Activated CD8-positive, alpha-beta memory T cell treated with anti-CD3 and anti-CD28 coated beads, Interleukin-2, amount 50 U/mL, for 48 hours (primary cell): Measurements from ENCODE around the gene PLOD3.

Source experiments
- DNase-seq: peaks from one replicate; pipeline ENCODE4 v3.0.0-alpha.2; 2020

PLOD3 gene

DNA sequence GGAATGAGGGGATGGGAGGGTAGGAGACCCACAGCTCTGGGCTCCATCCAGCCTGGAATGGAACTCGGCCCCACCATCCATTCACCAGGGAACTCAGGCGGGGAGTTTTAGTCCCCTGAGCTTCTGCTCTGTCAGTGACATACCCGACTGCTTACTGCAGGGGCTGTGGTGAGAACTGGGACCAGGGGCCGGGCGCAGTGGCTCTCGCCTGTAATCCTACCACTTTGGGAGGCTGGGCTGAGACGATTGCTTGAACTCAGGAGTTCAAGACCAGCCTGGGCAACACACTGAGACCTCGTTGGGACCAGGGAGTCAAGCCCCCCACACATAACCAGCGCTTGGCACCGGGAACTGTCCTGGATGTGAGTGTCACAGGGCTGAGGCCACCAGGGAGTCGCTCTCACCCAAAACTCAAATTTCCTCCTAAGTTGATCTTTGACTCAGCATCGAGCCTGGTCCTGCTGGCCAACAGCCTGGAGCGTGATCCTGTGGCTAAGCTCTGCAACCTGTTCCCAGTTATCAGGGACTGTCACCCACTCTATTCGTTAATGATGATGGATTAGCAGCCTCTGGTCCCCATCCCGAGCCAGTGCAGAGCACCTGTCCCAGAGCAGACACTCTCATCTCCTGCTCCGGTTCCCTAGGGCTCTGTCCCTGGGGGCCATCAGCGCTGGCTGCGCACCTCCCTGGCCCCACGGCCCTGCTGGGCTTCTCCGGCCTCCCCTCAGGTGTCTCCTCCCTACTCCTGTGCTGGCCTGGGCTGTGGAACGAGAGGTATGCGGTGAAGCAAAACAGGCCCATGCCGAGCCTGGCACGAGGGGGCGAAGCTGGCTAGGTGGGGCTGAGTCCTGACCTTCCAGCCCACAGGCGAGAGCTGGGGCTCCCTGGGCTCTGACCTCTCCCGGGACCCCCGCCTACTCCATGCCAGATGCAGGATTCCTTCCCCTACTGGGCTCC, 21.1 kb upstream of the PLOD3 start:
- DNase-seq = no peak

DNA sequence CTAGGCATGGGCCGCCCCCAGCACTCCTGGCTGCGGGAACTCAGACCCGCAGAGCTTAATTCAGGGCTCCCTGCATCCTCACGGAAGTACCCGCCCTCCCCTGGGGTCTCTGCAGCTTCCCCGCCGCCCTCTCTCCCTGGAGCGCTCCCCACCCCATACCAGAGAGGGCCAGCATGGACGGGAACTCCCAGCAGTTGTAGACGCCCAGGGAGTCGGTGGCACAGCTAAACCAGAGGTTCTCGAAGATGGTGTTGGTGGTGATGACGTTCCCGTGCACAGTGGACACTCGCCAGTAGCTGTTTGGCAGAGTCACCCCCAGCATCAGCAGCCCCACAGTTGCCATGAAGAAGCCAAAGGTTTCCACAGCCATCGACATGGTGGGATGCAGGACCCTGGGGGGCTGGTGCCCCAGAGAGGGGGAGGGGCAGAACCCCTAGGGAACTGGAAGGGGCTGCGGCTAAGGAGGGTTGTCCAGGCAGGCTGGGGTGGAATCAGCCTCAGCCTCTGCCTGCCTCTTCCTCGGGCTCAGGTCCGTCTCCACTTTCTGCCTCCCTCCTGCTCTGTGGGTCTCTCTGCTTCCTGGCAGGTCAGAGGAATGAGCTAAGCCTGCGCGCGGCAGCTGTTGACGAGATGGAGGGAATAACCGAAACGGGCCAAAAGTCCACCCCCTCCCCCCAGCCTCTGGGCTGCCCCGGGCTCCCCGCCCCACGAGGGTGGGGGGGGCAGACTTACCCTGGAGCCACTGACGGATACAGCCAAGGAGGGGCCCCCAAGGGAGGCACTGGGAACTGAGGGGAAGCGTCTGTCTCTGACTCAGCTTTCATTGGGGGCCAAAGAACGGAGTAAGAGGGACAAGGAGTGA, 20.1 kb upstream of the PLOD3 start, which contains the start of gene CLDN15:
TSS of gene CLDN15 (minus strand) at position 597 of the 862 bp plus-strand sequence. CDS start at position 376, 221 bp downstream.
- no peak for DNase-seq

DNA sequence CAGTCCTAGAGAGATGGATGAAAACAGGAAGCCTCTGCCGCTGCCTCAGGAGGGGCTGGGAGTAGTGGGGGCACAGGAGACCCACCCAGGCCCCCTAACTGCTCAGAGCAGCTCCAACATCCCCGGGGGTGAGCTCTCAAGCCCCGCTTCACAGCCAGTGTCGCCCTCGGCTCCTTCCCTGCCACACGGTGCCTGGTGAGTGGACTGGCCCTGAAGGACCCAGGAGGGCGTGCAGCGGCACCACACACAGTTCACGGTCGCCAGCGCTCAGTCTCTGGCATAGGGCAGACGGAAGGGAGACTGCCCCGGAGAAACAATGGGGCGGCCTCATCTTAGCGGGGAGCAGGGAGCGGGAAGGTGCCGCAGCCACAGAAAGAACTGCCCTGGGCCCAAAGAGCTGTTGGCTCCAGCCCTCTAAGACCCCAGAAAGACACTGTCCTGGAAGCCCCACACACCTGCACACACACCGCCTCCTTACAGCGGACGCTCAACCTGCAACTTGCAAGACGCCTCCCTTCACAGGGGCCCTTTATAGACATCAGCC, 19.0 kb upstream of the PLOD3 start:
- no peak for DNase-seq

DNA sequence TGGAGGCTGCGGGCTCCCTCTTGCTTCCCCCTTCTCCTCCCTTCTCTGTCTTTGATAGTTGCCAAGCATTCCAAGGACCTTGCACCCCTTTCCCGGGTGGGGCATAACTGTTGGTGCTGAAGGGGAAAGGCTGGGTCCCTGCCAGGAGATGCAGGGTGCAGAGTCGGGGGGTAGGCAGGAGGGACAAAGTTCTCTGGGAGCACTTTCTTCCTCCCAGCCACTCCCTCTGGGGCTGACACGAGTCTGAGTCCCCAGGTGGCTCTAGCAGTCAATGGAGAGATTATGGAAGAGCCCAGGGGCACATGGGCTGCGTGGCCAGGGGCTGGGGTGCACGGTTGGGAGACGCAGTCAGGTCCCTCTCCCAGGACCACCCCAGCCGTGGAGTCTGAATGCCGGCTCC, 18.1 kb upstream of the PLOD3 start:
- DNase-seq = no peak

DNA sequence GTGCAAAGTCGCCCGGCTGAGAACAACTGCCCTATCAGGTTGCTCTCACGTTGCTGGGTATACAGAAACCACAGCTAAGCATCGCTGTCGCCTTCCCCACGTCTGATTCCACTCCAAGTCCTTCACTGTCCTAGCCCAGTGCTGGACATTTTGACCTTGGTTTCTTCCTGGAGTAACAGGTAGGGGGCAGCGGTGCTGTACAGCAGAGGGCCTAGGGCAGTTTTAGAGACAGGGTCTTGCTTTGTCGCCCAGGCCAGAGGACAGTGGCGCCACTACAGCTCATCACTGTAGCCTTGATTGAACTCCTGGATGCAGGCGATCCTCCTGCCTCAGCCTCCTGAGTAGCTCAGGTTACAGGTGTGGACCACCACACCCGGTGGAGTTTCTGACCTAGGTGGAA, 17.7 kb upstream of the PLOD3 start:
- DNase-seq = no peak

DNA sequence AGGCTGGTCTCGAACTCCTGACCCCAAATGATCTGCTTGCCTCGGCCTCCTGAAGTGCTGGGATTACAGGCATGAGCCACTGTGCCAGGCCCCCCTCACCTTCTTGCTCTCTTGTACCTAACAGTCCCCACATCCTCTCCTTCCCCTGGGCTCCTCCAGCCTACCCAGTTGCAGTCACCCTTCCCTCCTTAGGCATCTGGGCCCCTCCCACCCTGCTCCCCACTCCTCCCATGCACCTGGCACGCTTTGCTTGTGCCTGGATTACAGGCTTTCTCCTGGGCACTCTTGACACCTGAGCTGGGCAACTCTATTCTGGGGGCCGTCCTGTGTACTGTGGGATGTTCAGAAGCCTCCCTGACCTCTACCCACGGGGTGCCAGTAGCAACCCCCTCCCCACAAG, 17.3 kb upstream of the PLOD3 start:
- DNase-seq = no peak

DNA sequence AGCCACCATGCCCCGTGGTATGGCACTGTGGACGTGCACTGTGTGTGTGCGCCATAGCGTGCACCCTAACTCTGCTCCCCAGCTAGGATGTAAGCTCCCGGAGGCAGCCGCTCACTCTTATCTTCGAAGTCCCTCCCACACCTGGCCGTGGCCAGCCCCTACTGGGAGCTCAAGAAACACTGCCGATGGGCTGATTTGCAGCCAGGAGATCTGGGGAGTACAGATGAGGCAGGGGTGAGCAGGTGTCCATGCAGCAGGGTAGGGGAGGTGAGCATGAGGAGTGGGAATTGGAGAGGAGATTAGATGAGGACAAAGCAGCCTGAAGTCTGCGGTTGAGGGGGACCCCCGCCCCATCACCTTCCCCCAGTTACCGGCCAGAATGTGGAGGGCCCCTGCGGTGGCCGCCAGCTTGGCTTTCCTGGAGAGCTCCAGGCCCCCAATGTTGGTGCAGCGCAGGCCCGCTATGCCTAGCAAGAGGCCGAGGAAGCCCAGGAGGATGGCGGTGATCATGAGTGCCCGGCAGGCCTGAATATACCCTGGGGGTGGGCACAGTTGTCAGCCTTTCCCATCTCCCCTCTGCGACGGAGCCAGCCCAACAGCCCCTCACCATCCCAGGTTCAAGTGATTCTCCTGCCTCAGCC, 16.6 kb upstream of the PLOD3 start:
- DNase-seq = no peak

DNA sequence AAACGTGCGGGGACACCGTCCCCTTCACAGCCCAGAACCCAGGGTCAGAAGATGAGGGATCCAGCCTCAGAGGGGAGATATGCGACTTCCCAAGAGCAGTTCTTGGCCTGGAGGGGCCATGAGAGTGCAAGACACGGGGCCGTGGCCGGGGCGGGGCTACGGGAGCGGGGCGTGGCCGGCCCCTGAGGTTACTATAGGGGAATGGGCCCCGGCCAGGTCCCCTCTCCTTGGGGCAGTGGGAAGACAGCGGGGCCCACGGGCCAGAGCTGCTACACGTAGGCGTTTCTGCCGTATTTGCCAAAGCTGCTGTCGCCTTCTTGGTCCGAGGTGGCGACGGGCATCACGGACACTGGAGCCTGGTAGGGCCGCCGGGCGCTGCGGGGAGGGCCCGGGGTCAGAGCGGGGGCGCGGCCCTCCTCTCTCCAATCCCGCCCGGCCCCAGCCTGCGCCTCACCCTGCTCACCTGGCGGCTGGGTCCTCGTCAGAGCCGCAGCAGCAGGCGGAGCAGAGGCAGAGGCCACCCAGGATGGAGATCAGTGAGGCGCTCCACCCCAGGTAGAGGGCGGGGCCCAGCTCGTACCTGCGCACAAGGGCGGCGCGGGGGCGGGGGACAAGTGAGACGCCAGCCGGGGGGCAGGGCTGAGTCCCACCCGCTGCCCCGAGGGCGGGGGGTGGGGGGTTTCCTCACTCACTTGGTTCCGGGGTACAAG, 14.9 kb upstream of the PLOD3 start:
- no peak for DNase-seq

DNA sequence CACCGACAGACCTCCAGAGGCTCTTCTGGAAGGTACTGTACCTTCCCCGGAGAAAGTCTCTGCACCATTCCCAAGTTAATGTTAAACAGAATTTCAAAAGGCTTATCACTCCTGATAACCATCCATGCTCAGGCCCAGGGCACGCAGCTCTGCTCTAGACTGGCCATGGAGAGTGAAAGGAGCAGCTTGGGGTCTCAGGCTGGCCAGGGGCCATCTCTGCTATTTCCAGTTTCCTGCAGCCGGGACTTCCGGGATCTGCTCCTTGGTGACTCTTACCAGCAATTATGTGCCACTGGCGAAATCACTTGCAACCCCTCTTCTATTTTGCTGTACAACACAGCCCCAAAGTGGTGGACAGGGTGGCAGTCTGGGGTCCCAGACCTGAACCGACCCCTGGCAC, 14.3 kb upstream of the PLOD3 start:
- no peak for DNase-seq

DNA sequence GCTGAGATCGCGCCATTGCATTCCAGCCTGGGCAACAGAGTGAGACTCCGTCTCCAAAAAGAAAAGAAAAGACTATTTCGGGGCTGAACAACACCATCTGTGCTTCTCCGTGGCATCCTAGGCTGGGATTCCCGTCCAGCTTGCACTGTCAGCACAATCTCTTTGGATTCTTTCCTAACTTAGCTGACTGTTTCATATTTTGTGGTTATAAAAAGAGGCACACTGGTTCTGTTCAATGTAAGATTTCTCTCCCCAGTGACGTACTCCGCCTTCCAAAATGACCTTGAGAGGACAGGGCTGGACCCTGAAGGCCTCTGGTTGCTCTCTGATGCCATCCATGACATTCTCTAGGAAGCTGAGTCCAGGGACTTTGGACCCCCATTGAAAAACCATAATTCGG, 9.3 kb upstream of the PLOD3 start:
- DNase-seq = no peak

DNA sequence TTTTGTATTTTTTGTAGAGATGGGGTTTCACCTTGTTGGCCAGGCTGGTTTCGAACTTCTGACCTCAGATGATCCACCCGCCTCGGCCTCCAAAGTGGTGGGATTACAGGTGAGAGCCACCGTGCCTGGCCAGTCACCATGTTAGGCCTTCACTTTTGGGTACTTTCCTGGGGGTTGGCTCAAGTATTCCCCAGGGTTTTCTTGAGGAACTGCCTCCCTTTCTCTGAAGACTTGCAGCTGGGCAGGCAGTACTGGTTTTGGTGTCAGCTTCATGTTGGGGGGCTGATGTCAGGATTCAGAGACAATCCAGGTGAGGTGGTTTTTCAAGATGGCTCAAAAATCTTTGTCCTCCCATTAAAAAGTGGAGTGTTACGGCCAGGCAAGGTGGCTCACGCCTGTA, 8.3 kb upstream of the PLOD3 start:
- no peak for DNase-seq

DNA sequence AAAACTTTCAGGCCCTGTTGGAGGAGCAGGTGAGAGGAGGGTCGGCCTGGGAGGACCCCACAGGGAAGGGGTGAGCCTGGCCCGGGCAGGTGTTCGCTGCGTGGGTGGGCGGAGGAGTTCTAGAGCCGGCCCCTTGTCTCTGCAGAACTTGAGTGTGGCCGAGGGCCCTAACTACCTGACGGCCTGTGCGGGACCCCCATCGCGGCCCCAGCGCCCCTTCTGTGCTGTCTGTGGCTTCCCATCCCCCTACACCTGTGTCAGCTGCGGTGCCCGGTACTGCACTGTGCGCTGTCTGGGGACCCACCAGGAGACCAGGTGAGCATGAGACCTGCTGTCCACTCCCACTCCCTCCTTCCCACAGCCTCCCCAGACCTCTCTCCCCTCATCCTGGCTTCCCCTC, 6.1 kb upstream of the PLOD3 start:
- no peak for DNase-seq

DNA sequence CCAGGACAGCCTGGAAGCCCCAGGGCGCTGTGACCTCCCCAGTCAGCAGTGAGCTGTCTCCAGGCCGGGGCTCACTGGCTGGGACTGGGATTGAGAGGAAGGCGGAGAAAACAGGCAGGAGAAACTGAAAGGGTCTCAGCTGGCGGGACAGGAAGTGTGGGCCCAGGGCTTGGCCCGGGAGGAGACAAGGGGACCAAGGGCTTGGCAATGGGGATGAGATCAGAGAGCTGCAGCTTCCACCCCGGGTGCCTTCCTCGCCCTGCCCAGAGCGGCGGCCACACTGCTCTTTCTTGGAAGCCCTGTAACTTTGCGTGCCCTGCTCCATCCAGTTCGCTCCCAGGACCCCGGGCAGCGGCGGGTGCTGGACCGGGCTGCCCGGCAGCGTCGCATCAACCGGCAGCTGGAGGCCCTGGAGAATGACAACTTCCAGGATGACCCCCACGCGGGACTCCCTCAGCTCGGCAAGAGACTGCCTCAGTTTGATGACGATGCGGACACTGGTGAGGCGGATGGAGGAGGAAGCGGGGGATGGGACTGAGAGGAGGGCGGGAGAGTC, 5.0 kb upstream of the PLOD3 start:
- no peak for DNase-seq

DNA sequence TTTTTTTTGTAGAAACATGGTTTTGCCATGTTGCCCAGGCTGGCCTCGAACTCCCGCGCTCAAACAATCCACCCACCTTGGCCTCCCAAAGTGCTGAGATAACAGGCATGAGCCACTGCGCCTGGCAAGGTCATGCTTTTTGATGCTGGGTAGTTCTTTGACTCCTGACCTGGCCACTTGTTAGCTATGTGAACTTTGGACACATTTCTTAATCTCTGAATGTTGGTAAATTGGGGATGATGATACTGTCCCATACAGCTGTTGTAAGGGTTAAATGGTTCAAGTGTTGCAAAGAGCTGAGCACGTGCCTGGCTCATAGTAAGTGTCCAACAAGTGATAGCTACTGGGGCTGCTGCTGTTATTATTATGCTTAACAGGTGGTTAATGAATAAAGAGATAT, 2.9 kb upstream of the PLOD3 start:
- DNase-seq = no peak

DNA sequence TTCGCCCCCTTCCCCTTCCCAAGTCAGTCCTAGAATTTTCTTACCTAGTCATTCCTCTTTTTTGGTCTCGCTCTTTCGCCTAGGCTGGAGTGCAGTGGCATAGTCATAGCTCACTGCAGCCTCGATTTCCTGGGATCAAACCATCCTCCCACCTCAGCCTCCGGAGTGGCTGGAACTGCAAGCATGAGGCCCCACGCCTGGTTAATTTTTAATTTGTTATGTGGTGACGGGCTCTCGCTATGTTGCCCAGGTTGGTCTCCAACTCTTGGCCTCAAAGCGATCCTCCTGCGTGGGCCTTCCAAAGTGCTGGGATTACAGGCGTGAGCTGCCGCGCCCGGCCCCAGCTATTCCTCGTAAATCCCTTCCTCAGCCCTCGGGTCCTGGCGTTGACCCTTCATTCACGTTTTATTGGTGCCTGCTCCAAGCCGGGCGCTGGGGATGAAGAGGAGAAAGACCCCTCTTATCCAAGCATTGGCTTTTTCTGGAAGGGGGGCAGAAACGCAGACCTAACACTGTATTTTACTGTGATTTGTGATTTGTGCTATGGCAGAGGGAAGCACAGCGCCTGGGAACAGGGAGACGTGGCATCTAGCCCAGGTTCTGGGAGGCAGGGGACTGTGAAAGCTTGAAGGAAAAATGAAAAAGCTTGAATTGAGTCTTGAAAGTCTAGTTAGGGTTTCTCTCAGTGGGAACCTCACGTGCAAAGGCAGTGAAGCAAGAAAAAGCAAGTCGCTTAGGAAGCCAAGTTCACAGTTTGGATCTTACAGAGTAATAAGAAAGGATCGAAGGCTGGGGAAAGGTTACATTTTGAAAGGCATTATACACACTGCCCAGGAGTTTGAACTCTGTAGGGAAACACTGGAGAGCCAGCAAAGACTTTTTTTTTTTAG, 1.1 kb upstream of the PLOD3 start:
- no peak for DNase-seq

DNA sequence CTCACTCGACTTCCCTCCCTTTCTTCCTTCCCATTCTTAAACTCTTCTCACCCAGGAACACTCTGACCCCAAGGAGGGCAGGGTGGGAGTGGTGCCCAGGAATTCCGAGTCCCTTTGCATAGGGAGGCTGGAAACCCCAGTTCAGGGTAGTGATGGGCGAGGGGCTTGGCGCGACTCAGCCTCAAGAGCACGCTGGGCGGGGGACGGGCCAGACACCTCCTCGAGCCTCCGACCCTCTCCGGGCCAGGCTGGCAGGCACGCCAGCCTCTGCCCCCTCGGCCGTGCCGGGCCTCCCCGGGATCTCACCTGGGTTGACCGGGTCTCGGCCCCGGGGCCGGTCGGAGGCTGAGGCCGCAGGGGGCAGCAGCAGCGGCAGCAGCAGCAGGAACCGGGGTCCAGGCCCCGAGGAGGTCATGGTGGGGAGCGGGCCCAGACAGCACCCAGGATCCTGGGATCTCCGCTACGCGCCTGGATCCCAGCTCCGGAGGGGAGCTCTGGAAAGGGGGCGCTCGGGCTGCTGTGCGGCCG, 457 bp downstream of the PLOD3 start:
- DNase-seq = no peak

DNA sequence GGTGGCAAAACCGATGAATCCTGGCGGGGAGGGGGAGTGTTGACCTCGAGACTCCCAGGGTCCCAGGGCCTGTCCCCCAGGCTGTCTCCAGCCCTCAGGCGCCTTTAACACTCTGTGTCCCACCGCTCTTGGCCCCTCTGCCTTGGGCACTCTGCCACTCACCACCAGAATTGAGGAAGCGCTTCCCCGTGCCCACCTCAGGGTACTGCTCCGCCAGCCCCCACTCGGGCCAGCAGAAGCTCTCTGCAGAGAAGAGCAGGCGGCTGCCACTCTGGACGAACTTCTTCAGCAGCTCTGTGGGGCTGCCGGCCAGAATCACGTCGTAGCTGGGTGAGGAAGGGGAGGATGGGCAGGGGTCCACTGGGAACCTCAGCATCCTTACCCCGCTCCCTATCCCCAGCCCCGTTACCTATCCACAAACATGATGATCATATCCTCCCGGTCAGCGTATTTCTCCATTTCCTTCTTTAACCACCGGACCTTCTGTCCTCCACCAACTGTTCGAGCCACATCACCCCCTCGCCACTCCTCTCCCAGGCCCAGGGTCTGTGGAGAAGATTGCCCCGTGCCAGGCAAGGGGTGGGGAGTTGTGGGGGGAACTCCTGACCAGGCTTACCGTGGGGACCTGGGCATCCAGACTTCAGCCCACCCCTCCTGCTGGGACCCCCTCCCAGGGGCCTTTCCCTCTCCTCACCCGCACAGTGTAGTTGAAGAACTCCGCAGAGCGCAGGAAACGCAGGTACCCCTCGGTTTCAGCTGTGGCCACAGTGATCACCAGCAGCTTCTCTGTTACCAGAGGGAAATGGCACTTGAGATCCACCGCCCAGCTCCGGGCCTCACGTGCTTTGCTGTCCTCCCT, 1.2 kb downstream of the PLOD3 start:
- DNase-seq = no peak

DNA sequence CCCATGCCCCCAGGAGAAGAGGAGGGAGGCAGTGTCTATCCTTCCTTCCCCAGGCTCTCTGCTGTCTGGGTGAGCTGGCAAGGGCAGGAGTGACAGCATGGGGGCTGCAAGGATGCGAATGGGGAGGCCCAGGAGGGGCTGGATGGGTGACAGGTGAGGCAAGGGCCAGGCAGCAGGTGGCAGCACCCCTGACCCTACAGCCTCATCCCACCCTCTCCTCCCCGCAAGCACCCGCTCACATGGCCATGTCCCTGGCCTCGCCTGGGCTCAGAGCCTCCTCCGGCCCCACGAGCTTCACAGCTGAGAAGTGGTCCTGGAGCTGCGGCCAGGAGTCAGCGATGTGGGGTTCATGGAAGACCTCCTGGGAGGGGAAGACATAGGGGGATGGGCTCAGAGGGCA, 5.4 kb downstream of the PLOD3 start:
- DNase-seq = no peak

DNA sequence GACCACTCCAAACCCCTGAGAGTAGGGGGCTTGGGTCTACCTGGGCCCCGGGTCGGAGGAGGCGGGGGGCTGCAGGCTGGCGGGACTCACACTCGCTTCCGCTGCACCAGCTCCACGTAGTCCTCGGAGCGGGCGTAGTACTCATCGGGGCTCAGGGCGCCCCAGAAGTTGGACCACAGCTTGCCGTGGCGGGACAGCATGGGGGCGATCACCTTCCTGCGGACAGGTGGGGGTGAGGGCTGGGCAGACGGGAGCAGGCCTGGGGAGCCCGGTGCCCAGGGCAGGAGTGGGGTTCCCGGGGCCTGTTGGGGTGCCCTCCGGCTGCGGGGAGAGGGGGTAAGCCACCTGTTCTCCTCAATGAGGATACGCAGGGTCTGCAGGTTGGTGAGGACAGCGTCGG, 5.9 kb downstream of the PLOD3 start:
- no peak for DNase-seq

DNA sequence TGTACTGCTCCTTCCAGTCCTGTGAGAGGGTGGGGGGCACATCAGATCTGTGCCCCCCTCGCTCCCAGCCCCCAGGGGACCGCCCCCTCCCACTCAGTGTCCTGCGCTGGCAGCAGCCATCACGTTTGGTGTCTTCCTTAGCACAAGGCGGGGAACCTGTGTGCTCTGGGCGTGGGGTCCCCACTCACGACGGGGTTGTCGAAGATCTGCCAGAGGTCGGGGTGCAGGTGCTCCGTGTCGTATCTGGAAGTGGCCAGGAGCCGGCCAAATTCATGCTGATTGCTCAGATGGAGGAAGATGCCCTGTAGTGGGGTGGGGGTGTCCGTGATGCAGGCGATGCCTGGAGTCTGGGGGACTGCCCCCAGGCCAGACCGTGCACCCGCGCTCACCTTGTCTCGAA, 7.2 kb downstream of the PLOD3 start:
- DNase-seq = no peak
